Measurements from ENCODE around the gene BBX.
"Not testable (repeated sequence)": the region's sequence is repeated elsewhere in the genome, so short reads cannot be mapped to it uniquely, and the experiment has no call there.

Gene BBX

GRCh38 chr3:107689355-107689754, 166.6 kb downstream of the BBX start:
- no peak for DNase-seq

- DNase-seq: no peak
Observed at GRCh38 chr3:107690522-107691138, 167.9 kb downstream of the BBX start.

- not testable (repeated sequence) for DNase-seq
Observed at GRCh38 chr3:107691984-107692383, 169.2 kb downstream of the BBX start.

- DNase-seq: not testable (repeated sequence)
Observed at GRCh38 chr3:107697348-107697747, 174.6 kb downstream of the BBX start.

GRCh38 chr3:107697855-107698254, 175.1 kb downstream of the BBX start:
- not testable (repeated sequence) for DNase-seq

GRCh38 chr3:107699682-107700081, 176.9 kb downstream of the BBX start:
- DNase-seq: no peak

- DNase-seq: no peak
Observed at GRCh38 chr3:107701299-107701698, 178.5 kb downstream of the BBX start.

GRCh38 chr3:107704477-107704876, 181.7 kb downstream of the BBX start:
- no peak for DNase-seq

- no peak for DNase-seq
Observed at GRCh38 chr3:107705046-107705445, 182.3 kb downstream of the BBX start.

GRCh38 chr3:107710851-107711250, 188.1 kb downstream of the BBX start:
- no peak for DNase-seq

- no peak for DNase-seq
Observed at GRCh38 chr3:107716734-107717133, 194.0 kb downstream of the BBX start.

GRCh38 chr3:107718547-107718946, 195.8 kb downstream of the BBX start:
- no peak for DNase-seq

- no peak for DNase-seq
Observed at GRCh38 chr3:107727102-107727501, 204.3 kb downstream of the BBX start.

- DNase-seq: no peak
Observed at GRCh38 chr3:107729686-107730085, 206.9 kb downstream of the BBX start.

GRCh38 chr3:107734317-107734716, 211.6 kb downstream of the BBX start:
- no peak for DNase-seq

GRCh38 chr3:107737914-107738313, 215.2 kb downstream of the BBX start:
- DNase-seq: no peak

GRCh38 chr3:107738486-107739183, 215.9 kb downstream of the BBX start:
- no peak for DNase-seq

- DNase-seq: no peak
Observed at GRCh38 chr3:107739227-107739626, 216.5 kb downstream of the BBX start.

- no peak for DNase-seq
Observed at GRCh38 chr3:107740992-107741896, 218.5 kb downstream of the BBX start.

GRCh38 chr3:107745354-107745753, 222.6 kb downstream of the BBX start:
- no peak for DNase-seq

- DNase-seq: no peak
Observed at GRCh38 chr3:107752202-107752990, 229.6 kb downstream of the BBX start.

GRCh38 chr3:107753494-107753893, 230.7 kb downstream of the BBX start:
- peak; percentile 6 for DNase-seq

GRCh38 chr3:107753976-107754375, 231.2 kb downstream of the BBX start:
- no peak for DNase-seq

Data from SHP77 treated with DMSO at 0.1 percent for 48 hours (cell line).